HG02571 (cell line): ENCODE results near the gene CDC123.
"Not testable (repeated sequence)": the region's sequence is repeated elsewhere in the genome, so short reads cannot be mapped to it uniquely, and the experiment has no call there.

Experiments used
- ATAC-seq: cut with Tn5 transposase; IDR thresholded peaks from one replicate; pipeline ENCODE4 v1.9.1; 2021; ENCODE audit warnings: mild to moderate bottlenecking, moderate library complexity; ENCODE audit not compliant: unreplicated experiment

The CDC123 gene

DNA sequence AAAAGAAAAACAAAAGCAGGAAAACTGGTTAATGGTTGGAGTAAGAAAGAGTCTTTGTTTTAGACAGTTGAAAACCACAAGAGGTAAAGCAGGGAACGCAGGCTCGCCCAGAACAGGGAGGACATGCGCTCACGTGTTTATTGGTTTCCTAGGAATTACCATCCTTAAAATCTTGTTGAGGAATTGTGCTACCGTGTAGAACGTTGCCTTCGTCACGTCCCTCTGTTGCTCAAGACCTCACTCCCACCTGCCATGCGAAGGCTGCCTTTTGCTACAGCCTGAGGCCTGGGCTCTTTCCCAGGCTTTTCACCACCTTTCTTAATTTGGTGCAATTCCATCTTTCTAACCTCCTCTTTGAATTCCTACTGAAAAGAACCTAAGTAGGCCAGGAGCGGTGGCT, 91.8 kb downstream of the CDC123 start:
- ATAC-seq: no peak

DNA sequence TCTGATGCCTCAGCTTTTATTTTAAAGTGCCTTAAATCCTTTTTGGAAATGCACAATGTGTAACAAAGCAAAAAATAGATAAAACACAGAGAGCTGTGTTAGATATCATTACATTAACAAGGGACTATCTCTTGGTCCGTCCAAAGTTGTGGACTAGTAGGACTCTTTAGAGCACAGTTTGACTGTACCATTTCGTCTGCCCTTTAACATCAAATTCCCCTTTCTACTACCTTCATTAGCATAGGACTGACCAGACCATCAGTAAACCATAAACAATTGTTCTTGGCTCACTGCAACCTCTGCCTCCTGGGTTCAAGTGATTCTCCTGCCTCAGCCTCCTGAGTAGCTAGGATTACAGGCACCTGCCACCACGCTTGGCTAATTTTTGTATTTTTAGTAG, 101.8 kb downstream of the CDC123 start:
- not testable (repeated sequence) for ATAC-seq

DNA sequence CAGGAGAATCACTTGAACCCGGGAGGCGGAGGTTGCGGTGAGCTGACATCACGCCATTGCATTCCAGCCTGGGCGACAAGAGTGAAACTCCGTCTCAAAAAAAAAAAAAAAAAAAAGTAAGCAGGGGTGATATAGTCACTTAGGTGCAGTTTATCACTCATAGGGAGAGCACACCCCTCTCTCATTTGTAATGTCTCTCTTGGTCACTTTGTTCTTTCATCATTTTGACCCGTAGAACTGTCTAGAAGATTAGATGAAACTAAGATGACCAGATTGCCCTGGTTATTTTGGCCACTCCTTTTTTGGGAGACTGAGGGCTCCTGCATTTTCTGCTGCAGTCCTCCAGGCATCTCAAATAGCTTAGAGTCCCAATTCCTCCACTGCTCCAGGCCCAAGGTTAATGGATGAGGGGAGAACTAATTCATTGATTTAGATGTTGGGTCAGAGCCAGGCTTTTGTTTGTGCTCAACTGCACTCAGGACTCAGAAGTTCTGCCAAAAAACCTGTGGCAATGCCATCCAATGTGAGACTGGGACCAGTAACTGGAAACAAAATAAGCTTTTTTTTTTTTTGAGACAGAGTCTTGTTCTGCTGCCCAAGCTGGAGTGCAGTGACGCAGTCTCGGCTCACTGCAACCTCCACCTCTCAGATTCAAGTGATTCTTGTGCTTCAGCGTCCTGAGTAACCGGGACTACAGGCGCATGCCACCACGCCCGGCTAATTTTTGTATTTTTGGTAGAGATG, 103.4 kb downstream of the CDC123 start:
- ATAC-seq: no peak
